ENCODE measurements around the gene PDGFRB. TPM values are rescaled to one million over a fixed set of nuclear protein-coding genes. Genes with fewer than 3 reads are reported as not detected.

Gene PDGFRB
- total RNA-seq, 1 donor from 2014 or later = 2.9 TPM

- peaks cover 4% of the 10 kb centered on the region for H3K27me3 Mint-ChIP-seq (ENCODE audit: unreplicated experiment)
- H3K4me3 Mint-ChIP-seq (ENCODE audit: unreplicated experiment) = no peak overlapping the region
- H3K9me3 Mint-ChIP-seq (ENCODE audit: unreplicated experiment) = peaks cover 4% of the 10 kb centered on the region
- H3K27ac Mint-ChIP-seq (ENCODE audit: unreplicated experiment) = no peak overlapping the region
- no peak for DNase-seq
- TF ChIP-seq CTCF (IDR thresholded peaks at IDR 0.05; ENCODE audit: partially characterized antibody, unreplicated experiment) = no peak
- no peaks in the 10 kb centered on the region for H3K36me3 Mint-ChIP-seq (ENCODE audit: unreplicated experiment)
- H3K4me1 Mint-ChIP-seq (ENCODE audit: low read depth, unreplicated experiment) = no peaks in the 10 kb centered on the region
Observed at GRCh38 chr5:150175076-150175475, 19.4 kb upstream of the PDGFRB start.

GRCh38 chr5:150174285-150174684 is 18.6 kb upstream of the PDGFRB start:
- no peak for DNase-seq
- Mint-ChIP-seq H3K4me3 (ENCODE audit: unreplicated experiment) (no peak overlapping the region), H3K4me1 (ENCODE audit: low read depth, unreplicated experiment) (no peaks in the 10 kb centered on the region), H3K36me3 (ENCODE audit: unreplicated experiment) (no peaks in the 10 kb centered on the region), H3K27ac (ENCODE audit: unreplicated experiment) (no peak overlapping the region), H3K27me3 (ENCODE audit: unreplicated experiment) (peaks cover 4% of the 10 kb centered on the region), H3K9me3 (ENCODE audit: unreplicated experiment) (peaks cover 4% of the 10 kb centered on the region)
- no peak for TF ChIP-seq CTCF (IDR thresholded peaks at IDR 0.05; ENCODE audit: partially characterized antibody, unreplicated experiment)

GRCh38 chr5:150173161-150173560 is 17.5 kb upstream of the PDGFRB start:
- Mint-ChIP-seq H3K9me3 (ENCODE audit: unreplicated experiment) (peaks cover 6% of the 10 kb centered on the region), H3K36me3 (ENCODE audit: unreplicated experiment) (no peaks in the 10 kb centered on the region), H3K27ac (ENCODE audit: unreplicated experiment) (no peak overlapping the region), H3K27me3 (ENCODE audit: unreplicated experiment) (peaks cover 12% of the 10 kb centered on the region), H3K4me1 (ENCODE audit: low read depth, unreplicated experiment) (no peaks in the 10 kb centered on the region), H3K4me3 (ENCODE audit: unreplicated experiment) (no peak overlapping the region)
- DNase-seq = no peak
- TF ChIP-seq CTCF (IDR thresholded peaks at IDR 0.05; ENCODE audit: partially characterized antibody, unreplicated experiment) = no peak

GRCh38 chr5:150172556-150172955 is 16.9 kb upstream of the PDGFRB start:
- peaks cover 6% of the 10 kb centered on the region for H3K9me3 Mint-ChIP-seq (ENCODE audit: unreplicated experiment)
- no peaks in the 10 kb centered on the region for H3K4me1 Mint-ChIP-seq (ENCODE audit: low read depth, unreplicated experiment)
- no peak overlapping the region for H3K4me3 Mint-ChIP-seq (ENCODE audit: unreplicated experiment)
- TF ChIP-seq CTCF (IDR thresholded peaks at IDR 0.05; ENCODE audit: partially characterized antibody, unreplicated experiment) = no peak
- no peak for DNase-seq
- no peak overlapping the region for H3K27ac Mint-ChIP-seq (ENCODE audit: unreplicated experiment)
- H3K36me3 Mint-ChIP-seq (ENCODE audit: unreplicated experiment) = no peaks in the 10 kb centered on the region
- H3K27me3 Mint-ChIP-seq (ENCODE audit: unreplicated experiment) = peaks cover 16% of the 10 kb centered on the region

- peak overlapping the region; percentile 35 for H3K27ac Mint-ChIP-seq (ENCODE audit: unreplicated experiment)
Observed at GRCh38 chr5:150172145-150172544, 16.5 kb upstream of the PDGFRB start.

More at GRCh38 chr5:150172145-150172544, 16.5 kb upstream of the PDGFRB start:
- Mint-ChIP-seq H3K27me3 (ENCODE audit: unreplicated experiment) (peaks cover 20% of the 10 kb centered on the region), H3K4me1 (ENCODE audit: low read depth, unreplicated experiment) (no peaks in the 10 kb centered on the region), H3K4me3 (ENCODE audit: unreplicated experiment) (no peak overlapping the region), H3K9me3 (ENCODE audit: unreplicated experiment) (peaks cover 6% of the 10 kb centered on the region), H3K36me3 (ENCODE audit: unreplicated experiment) (no peaks in the 10 kb centered on the region)
- TF ChIP-seq CTCF (IDR thresholded peaks at IDR 0.05; ENCODE audit: partially characterized antibody, unreplicated experiment) = no peak
- no peak for DNase-seq

Measured in glutamatergic neuron (in vitro differentiated cells).